SKM-1 treated with dmso at 0.1 percent for 144 hours (cell line): ENCODE measurements around the gene TNNT3.

Experiments used
- DNase-seq: peaks from one replicate; lab custom pipeline; 2025; ENCODE audit not compliant: unreplicated experiment; lab: John Stamatoyannopoulos, UW

The TNNT3 gene

DNA sequence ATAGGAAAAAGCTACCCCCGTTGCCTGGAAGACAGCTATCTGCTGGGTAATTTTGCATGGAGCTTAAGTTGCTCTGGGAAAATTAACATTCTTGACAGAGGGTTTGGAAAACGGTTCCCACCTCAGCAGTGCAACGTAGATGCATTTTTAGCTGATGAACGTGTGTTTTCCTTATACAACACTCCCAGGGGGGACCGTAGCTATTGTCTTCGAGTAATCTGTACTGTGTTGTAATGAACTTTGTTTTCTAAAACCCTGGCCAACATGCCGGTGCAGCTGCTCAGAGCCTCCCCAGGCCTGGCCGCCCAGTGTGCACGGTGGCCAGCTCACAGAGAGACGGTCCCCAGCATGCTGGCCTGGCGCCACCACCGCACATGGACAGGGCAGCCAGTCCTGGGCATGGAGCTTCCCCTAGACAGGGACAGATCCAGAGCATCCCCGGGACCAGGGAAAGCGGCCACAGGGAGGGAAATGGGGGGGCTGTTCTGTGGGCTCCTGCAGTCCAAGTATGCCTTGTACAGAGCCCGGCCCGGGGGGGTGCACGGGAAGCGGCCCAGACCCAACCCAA lies 2.2 kb downstream of the TNNT3 start:
- DNase-seq = no peak

GRCh38 chr11:1922481-1923081 lies 3.1 kb downstream of the TNNT3 start:
- no peak for DNase-seq

- DNase-seq = no peak
These were observed 3.9 kb downstream of the TNNT3 start for GRCh38 chr11:1923201-1923956.

- DNase-seq = no peak
These were observed 4.7 kb downstream of the TNNT3 start for GRCh38 chr11:1924181-1924580.

GRCh38 chr11:1924646-1925372 lies 5.3 kb downstream of the TNNT3 start:
- DNase-seq = no peak

DNA sequence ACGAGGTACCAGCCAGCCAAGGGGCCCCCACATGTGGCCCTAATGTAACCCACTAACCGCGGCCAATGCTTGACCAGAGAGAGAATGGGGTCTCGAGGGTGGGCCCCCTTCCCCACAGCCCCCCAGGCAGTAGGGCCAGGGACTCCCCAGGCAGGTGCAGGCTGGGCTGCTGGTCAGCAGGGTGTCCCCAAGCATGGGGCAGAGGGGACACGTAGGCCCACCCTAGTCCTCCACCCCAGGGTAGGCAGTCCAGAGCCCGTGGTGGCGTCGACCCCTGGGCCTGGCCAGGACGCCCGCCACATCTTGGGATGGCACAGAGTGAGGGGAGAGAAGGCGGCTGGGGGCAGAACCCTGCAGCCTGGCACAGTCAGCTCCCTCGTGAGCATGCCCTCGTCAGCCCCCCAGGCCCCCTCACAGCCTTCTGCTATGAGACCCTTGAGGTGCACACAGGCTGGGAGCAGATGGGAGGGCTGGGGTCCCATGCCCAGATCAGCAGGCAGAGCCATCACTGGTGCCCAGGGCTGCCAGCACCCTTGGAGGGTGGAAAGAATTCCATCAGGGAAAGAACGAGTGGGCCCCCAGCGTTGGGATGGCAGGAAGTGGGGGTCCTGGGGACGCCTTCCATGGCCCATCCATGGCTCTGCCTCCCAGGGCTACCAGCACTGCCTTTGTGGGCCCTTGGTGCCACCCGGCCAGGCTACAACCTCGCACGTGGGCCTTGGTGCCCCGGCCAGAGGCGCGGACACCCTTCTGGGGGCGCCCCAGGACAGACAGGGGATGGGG lies 6.1 kb downstream of the TNNT3 start:
- DNase-seq = no peak

GRCh38 chr11:1926156-1927025 lies 6.9 kb downstream of the TNNT3 start:
- no peak for DNase-seq

DNA sequence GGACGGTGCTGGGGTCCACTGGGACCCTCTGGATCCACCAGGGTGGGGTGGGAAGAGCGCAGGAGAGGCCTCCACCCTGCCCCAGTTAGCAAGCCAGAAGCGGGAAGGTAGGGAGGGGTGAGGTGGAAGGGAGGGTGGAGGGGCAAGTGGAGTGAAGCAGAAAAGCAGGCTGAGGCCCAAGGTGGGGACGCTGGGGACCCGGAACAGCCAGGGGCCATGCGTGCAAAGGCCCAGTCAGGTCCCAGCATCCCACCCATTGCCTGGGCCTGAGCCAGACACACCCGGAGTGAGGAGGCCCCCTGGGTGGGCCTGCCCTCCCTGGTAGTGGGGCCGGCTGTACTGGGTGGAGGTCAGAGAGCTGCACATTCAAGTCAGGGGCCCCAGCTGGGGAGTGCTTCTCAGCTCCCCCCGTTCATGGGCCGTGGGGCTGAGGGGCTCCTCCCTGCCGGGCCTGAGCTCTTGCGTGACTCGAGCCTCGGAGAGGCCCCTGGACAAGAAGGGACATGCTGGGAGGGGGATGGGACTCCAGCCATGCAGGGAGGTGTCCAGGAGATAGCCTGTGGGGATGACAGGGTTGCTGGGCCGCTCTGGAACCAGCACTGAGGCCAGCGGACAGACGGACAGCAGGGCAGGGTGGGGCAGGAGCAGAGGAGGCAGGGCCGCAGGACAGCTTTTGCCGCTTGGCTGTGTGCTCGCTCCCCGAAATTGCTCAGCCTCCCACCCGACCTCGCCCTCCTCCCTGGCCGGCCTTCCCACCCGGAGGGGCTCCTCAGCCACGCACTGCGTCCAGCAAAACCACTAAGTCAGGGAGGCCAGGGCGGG lies 7.7 kb downstream of the TNNT3 start:
- DNase-seq = no peak

DNA sequence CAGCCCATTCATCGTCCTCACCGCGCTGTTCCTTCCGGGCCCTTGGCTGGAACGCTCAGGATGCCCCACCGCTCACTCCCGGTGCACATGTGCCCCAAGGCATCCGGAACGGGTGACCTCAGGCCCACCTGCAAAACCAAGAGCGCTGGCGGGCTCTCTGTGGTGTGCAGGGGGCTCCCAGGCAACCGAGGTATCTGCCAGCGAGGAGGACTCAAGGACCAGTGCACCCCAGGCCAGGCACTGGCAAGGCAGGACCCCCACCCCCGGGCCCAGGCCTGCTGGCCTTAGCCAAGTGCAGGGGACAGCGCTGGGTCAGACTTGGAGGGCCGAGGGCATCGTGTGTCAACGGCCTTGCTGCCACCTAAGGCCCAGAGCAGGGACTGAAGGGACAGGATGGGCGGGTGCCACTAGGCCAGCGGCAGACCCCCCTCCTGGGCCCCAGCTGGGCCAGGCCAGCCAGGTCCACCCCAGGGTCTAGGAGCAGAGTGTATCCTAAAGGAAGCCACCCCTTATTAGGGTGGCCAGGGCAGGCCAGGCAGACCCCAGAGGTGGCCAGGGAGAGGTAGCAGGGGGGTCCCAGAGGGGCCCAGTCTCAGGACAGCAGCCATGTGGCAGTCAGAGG lies 8.5 kb downstream of the TNNT3 start:
- DNase-seq = no peak

DNA sequence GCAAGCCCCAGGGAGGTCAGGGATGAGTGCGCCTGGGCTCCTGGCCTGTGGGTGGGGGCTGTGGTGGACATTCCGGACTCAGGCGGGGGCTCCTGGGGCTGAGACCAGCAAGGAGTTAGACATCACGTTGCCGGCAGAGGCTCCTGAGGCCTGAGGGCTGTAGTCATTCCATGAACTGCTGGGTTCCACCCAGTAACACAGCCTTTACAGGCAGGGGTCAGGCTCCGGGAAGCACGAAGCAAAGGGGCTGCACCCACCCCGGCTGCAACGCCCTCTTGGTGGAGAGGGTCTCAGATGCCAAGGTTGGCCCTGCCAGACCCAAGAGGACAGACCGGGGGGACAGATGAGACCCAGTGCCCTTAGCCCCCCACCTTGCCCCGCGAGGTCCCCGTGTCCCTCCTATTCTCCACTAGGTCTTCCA lies 9.0 kb downstream of the TNNT3 start:
- DNase-seq = no peak

DNA sequence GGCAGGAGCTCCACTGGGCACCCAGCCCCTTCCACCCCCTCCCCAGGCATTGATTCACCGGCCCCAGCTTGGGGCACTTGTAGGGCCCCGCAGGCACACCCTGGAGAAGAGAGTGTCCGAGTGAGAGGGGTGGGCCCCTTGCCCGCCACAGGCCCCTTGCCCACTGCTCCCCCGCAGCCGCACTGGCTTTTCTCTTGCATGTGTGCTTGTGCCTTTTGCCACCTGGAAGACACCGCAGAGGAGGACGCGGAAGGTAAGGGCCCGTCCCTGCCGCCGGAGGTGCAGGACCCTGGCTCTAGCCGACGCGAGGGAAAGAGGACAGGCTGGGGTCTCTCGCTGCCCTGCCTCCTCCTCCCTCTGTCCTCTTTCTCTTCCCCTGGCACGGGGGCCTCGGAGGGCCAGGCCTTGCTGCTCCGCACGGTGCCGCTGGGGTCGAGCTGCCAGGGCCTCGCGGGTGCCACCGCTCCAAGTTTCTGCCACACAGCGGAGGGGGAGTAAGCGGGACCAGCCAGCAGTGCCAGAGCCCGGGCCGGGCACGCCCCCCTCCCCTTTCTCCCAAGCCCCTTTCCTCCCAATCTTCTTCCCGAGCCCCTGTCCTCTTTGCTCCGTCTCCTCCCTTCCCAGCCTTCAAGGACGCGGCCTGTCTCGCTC lies 9.5 kb downstream of the TNNT3 start:
- no peak for DNase-seq

DNA sequence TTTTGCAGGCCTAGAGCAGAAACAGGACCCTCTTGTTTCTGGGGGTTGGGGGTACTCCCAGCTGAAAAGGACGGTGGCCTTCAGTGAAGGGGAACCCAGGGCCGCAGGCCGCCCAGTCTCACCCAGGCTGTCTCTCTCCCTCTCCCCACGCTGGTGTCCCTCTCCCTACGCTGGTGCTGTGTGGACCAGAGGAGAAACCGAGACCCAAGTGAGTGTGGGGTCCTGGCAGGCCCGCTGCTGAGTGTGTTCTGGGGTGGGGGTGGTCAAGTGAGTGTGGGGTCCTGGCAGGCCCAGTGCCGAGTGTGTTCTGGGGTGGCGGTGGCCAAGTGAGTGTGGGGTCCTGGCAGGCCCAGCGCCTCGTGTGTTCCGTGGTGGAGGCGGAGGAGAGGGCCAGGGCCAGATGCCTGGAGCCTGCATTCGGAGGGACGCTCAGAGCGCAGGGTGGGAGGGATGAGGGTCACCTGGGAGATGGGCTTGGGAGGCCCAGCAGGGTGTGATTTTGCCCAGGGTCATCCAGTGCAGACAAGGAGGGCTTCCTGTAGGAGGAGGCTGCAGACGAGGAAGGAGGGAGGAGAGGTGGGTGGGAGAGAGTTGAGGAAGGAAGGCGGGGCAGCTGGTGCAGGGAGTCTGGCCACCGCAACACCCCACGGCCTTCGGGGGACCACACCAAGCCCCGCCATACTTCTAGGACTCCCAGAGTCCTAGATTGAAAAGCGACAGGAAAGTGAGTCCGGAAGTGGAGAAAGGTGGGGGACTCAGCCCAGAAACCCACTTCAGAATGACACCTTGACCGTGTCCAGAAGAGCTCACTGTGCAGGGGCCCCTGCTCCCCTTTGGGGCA lies 10.3 kb downstream of the TNNT3 start:
- DNase-seq = no peak

DNA sequence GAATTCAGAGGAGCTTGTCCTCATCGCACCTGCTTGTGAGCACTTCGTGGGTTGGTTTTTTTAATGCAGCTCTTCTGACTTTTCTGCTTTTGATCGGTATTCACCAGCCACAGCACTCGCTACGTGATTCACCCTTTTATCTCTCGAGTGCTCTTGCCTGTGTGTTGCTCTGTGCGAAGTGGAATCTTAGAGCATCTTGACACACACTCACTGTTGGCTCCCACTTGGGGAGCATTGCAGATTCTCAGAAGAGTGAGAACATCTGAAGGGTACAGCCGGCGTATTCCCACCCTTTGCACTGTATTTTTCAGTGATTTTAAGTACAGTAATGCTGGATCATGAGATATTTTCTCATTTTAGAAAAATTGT lies 10.9 kb downstream of the TNNT3 start:
- no peak for DNase-seq

GRCh38 chr11:1931341-1932104 lies 12.0 kb downstream of the TNNT3 start:
- DNase-seq = no peak

DNA sequence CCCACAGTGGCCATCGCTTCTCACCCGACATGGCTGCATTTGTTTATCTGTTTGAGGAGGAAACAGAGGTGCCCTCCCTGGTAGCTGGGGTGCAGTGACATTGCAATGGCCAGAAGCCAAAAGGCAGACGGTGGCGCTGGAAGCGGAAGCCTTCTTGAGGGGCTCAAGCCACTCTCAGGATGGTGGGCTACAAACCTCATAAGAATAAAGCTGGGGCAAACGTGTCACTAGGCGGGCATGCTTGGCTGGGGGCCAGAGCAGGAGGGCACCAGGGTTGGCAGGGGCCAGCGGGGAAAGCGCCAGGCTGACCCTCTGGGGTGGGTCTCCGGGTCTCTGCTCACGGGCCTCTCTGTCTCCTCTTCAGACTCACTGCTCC lies 12.6 kb downstream of the TNNT3 start:
- DNase-seq = no peak

DNA sequence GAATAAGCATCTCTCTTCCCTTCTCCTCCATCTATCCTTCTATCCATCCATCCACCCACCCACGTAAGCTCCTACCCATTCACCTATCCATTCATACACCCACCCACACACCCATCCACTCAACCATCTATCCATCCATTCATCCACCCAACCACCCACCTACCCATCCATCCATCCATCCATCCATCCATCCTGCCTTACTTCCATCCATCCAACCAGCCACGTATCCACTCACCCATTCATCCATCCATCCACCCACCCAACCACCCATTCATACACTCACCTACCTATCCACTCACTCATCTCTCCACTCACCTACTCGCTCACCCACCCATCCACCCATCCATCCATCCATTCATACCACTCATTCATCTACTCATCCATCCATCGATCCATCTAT lies 13.2 kb downstream of the TNNT3 start:
- no peak for DNase-seq
